Esophagus squamous epithelium (tissue), 5 donors: ENCODE results near the gene MYZAP. TPM values are rescaled to one million over a fixed set of nuclear protein-coding genes. Genes with fewer than 3 reads are reported as not detected.
A peak's percentile ranks its signal among the peaks of the same experiment; 100 is the strongest.

Experiments
- DNase-seq: peaks from one replicate; lab custom pipeline; 2025; lab: John Stamatoyannopoulos, UW
- H3K27ac ChIP-seq, 4 donors: fragments of 200-600 bp; sonication (generic); one replicate each; pipeline ENCODE4 v1.5.1; 2016 to 2019; ENCODE audit warnings: mild to moderate bottlenecking in 1 of 4
- H3K27me3 ChIP-seq, 4 donors: fragments of 200-600 bp; sonication (generic); 1 replicate in 3 of 4; 2 replicates in 1 of 4; pipeline versions ENCODE4 v1.5.1 to v1.6.0; 2017 to 2021; ENCODE audit warnings: antibody characterized with exemption in 1 of 4
- H3K36me3 ChIP-seq, 3 donors: fragments of 200-600 bp; sonication (generic); one replicate each; pipeline ENCODE4 v1.5.1; 2016 to 2019
- H3K4me1 ChIP-seq, 3 donors: fragments of 200-600 bp; sonication (generic); one replicate each; pipeline ENCODE4 v1.5.1; 2017 to 2019
- H3K4me3 ChIP-seq, 4 donors: fragments of 200-600 bp; sonication (generic); 1 replicate in 3 of 4; 2 replicates in 1 of 4; pipeline ENCODE4 v1.5.1; 2016 to 2019; ENCODE audit warnings: mild to moderate bottlenecking in 2 of 4, moderate library complexity in 1 of 4
- H3K9me3 ChIP-seq, 3 donors: fragments of 200-600 bp; sonication (generic); one replicate each; pipeline ENCODE4 v1.5.1; 2016 to 2019
- POLR2A ChIP-seq, 4 donors: fragments of 450-650 bp; IDR thresholded peaks; one replicate each; pipeline ENCODE4 v1.6.1; 2017; ENCODE audit warnings: antibody characterized with exemption in 4 of 4, mild to moderate bottlenecking in 4 of 4, moderate library complexity in 3 of 4
- WGBS, 2 donors: methylation state at CpG; one replicate each; pipeline ENCODE4 v1.1.5; 2018; 5-methylcytosine and 5-hydroxymethylcytosine counted together
- intact Hi-C: fragments of 100-400 bp; cut with DNase I; formaldehyde crosslinking; loops from one replicate; pipeline ENCODE4 v1.15.0; 2022
- total RNA-seq, 4 donors: library from RNA; depleted of rRNA; stranded (reverse); fragments of >200 nt; gene quantifications; one replicate each; pipeline ENCODE4 v1.1.0, GENCODE V29; 2016
- TF ChIP-seq, protein P1 (sequence below), 6 experiments: fragments of 450-650 bp in 4 of 6; fragments of 200-600 bp in 2 of 6; sonication (generic) in 2 of 6; IDR thresholded peaks; one replicate each; pipeline ENCODE4 v1.5.1; 2016 to 2019; ENCODE audit warnings: antibody characterized with exemption in 6 of 6, mild to moderate bottlenecking in 4 of 6, moderate library complexity in 4 of 6
- donor health status: DM: yes; HTN: yes; CAD: no.

The MYZAP gene
- total RNA-seq, 4 donors from 2014 or later = 21.2 to 36.0 (median 26.5) TPM

DNA sequence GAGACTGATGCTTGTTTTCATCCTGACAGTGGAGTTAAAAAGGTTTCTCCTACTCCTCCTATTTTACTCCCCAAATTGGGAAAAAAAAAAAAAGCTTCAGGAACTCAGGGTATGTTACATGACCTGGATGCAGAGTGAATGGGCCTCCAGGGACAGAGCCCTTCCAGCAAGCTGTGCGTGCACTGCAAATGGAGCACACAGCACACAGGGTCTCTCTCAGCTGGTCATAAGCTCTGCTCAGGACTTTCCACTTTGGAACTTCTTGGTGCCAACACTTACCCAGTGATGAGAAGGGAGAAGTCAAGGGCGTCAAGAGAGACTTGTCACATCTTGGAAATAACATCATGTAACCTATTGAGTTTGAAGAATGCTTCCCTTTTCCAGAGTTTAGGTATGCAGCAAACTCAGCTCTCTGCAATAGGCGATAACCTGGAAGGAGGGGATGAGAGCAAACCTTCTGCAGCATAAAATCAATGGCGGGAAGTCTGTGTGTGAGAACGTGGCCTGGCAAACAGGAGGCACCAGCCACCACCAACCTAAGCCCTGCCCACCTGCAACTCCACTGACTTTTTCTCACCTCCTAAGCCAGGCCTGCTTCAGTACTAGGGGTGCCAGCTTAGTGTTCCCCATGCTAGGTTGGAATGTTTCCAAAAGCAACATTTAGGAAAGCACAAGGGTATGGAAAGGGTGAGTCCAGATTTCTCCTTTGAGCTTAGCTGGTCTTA is 39.8 kb downstream of the MYZAP start:
- intact Hi-C loops = no loop called here
- DNase-seq = no peak
- H3K9me3 ChIP-seq = no peaks in the 10 kb centered on the region
- H3K36me3 ChIP-seq = peaks cover 0 to 62% (median 0%) of the 10 kb centered on the region in 3 donors
- H3K4me1 ChIP-seq = peaks cover 0 to 5% (median 0%) of the 10 kb centered on the region in 3 donors
- H3K4me3 ChIP-seq = no peak overlapping the region
- no peak for TF ChIP-seq POLR2A (IDR thresholded peaks at IDR 0.05)
- TF ChIP-seq, protein P1, sequence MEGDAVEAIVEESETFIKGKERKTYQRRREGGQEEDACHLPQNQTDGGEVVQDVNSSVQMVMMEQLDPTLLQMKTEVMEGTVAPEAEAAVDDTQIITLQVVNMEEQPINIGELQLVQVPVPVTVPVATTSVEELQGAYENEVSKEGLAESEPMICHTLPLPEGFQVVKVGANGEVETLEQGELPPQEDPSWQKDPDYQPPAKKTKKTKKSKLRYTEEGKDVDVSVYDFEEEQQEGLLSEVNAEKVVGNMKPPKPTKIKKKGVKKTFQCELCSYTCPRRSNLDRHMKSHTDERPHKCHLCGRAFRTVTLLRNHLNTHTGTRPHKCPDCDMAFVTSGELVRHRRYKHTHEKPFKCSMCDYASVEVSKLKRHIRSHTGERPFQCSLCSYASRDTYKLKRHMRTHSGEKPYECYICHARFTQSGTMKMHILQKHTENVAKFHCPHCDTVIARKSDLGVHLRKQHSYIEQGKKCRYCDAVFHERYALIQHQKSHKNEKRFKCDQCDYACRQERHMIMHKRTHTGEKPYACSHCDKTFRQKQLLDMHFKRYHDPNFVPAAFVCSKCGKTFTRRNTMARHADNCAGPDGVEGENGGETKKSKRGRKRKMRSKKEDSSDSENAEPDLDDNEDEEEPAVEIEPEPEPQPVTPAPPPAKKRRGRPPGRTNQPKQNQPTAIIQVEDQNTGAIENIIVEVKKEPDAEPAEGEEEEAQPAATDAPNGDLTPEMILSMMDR (IDR thresholded peaks at IDR 0.05) = no peak
- 93 to 96% methylated on average over 4 to 5 of the region's 5 CpGs for WGBS, 2 donors
- no peaks in the 10 kb centered on the region for H3K27me3 ChIP-seq
- H3K27ac ChIP-seq = no peak overlapping the region

DNA sequence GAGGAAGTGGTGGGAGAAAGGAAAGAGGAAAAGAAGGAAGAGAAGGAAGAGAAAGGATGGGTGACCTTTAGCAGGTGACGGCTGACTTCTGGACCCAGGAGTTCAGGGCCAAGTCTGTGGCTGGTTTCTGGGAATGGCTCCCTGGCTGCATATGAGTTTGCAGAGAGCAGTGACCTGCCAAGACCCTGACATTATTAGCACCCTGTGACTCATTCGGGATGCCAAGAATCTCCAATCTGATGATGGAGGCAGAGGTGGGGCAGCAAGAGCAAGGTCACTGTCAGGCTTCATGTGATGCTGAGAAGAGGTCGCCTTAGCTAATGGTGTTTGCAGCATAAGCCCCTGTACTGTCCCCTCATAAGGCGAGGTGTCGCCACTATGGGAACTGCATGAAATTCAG is 42.6 kb downstream of the MYZAP start:
- Histone ChIP-seq H3K9me3 (no peaks in the 10 kb centered on the region), H3K36me3 (peaks cover 0 to 74% (median 0%) of the 10 kb centered on the region in 3 donors), H3K27me3 (no peaks in the 10 kb centered on the region), H3K27ac (peak overlapping the region in 1 of 4 donors; percentile 42), H3K4me3 (no peak overlapping the region), H3K4me1 (no peaks in the 10 kb centered on the region)
- 78 to 83% methylated on average over 4 of the region's 5 CpGs for WGBS, 2 donors
- DNase-seq = no peak
- intact Hi-C loops = no loop called here
- TF ChIP-seq POLR2A (IDR thresholded peaks at IDR 0.05) = no peak

DNA sequence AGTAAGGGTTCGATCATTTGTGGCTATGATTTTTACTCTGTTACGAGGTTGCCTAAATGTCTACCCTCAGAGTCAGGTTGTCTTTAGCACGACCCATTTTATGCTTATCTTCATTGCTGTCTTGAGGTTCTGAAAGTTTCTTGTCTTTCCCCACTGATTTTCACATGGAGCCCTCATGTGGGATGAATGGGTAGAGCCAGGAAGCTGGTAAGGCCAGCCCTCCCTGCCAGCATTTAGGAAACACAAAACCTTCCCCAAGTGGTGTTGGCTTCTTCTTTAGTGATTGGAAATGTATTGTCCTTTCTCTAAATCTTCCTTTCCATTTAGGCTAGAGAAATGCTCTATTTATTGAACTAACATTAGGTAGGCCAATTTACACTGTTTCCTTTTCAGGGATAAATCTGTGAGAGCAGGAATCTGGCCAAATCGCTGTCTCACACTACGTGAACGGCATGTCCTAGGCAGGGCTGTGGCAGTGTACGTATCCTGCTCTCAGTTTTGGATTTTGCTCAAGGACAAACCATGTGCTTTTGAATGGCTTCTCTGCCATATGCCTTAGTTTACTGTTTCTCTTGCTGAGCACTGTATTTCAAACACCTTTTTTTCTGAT is 43.7 kb downstream of the MYZAP start:
- no peak overlapping the region for H3K4me3 ChIP-seq
- DNase-seq = no peak
- peak overlapping the region in 2 of 4 donors; percentile 27 to 42 for H3K27ac ChIP-seq

DNA sequence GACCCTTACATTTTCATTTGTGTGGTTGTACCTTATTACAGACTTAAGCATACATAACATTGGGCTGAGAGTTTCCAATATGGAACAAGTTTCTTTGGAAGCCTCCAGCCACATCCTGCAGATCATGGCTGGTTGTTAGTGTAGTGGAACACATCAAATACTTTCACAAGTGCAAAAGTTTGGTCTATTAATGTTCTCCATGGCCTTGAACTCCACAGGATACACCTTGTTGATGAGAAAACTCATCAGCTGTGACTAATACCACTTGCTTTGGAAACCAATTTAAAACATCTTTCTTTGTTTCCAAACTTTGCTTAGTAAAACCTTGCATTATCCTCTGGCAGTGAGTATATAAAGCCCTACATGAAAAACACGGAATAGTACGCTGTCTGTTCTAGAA is 46.1 kb downstream of the MYZAP start:
- Histone ChIP-seq H3K27ac (no peak overlapping the region), H3K4me1 (no peaks in the 10 kb centered on the region), H3K9me3 (no peaks in the 10 kb centered on the region), H3K4me3 (no peak overlapping the region), H3K36me3 (peaks cover 0 to 64% (median 0%) of the 10 kb centered on the region in 3 donors), H3K27me3 (no peaks in the 10 kb centered on the region)
- DNase-seq = no peak
- intact Hi-C loops = no loop called here
- WGBS, 2 donors = 80 to 89% methylated on average over 2 of the region's 2 CpGs
- TF ChIP-seq, protein P1 (IDR thresholded peaks at IDR 0.05) = no peak
- no peak for TF ChIP-seq POLR2A (IDR thresholded peaks at IDR 0.05)

More for the DNA sequence above, 43.7 kb downstream of the MYZAP start:
- intact Hi-C loops = no loop called here
- Histone ChIP-seq H3K27me3 (no peaks in the 10 kb centered on the region), H3K9me3 (no peaks in the 10 kb centered on the region), H3K36me3 (peaks cover 0 to 70% (median 0%) of the 10 kb centered on the region in 3 donors), H3K4me1 (no peaks in the 10 kb centered on the region)
- TF ChIP-seq POLR2A (IDR thresholded peaks at IDR 0.05) = no peak
- TF ChIP-seq, protein P1 (IDR thresholded peaks at IDR 0.05) = peak in 1 of 6 experiments; percentile 13
- WGBS, 2 donors = 76 to 78% methylated on average over 7 of the region's 7 CpGs

DNA sequence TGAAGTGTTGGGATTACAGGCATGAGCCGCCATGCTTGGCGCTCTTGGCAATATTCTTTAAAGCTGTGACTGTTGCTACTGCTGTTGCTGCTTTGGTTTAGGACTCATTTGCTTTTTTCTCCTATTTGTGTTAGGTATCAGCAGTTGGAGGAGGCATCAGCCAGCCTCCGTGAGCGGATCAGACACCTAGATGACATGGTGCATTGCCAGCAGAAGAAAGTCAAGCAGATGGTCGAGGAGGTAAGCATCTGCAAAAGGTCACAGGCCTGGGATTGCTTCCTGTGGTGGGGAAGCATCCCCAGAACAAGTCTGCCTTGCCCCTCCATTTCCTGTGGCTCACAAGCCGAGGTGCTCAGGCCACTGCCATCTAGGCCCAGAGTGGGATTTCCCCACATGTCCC is 47.6 kb downstream of the MYZAP start:
- H3K9me3 ChIP-seq = no peaks in the 10 kb centered on the region
- no peak overlapping the region for H3K27ac ChIP-seq
- DNase-seq = no peak
- peaks cover 0 to 49% (median 0%) of the 10 kb centered on the region in 3 donors for H3K36me3 ChIP-seq
- 74 to 100% methylated on average over 2 to 5 of the region's 6 CpGs for WGBS, 2 donors
- H3K4me1 ChIP-seq = no peaks in the 10 kb centered on the region
- TF ChIP-seq, protein P1 (IDR thresholded peaks at IDR 0.05) = no peak
- no peak for TF ChIP-seq POLR2A (IDR thresholded peaks at IDR 0.05)
- intact Hi-C loops = no loop called here
- H3K27me3 ChIP-seq = no peaks in the 10 kb centered on the region
- H3K4me3 ChIP-seq = no peak overlapping the region
